Measurements from ENCODE around the gene ARFGEF2. TPM values are rescaled to one million over a fixed set of nuclear protein-coding genes. Genes with fewer than 3 reads are reported as not detected.

ARFGEF2 gene
- polyA plus RNA-seq, 4 donors = 10.8 to 36.1 (median 14.2) TPM

DNA sequence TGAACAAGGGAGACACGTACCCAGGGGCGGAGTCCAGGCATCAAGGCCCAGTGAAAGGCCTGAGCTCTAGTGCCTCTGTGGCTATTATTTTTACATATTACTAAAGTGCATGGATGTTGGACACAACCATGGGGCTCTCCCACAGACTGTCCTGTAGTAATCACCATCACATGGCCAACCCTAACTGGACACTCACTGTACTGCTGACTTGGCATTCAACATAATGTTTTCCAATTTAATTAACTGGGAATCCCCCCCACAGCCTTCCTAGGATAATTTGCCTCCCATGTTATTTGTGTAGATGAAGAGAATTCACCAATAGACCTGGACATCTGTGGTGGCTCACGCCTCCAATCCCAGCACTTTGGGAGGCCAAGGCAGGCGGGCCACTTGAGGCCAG is 34.5 kb downstream of the ARFGEF2 start:
- DNase-seq (no peak), FAIRE-seq (no peak)
- Histone ChIP-seq H3K27me3 (ENCODE audit: control insufficient read depth in 3 of 3, insufficient read depth in 3 of 3, low read length in 3 of 3) (no peaks in the 10 kb centered on the region), H3K4me3 (ENCODE audit: low read depth in 1 of 3, low read length in 3 of 3) (no peak overlapping the region), H3K27ac (ENCODE audit: low read depth in 1 of 3, low read length in 2 of 3) (no peak overlapping the region), H3K36me3 (ENCODE audit: control insufficient read depth in 3 of 3, insufficient read depth in 2 of 3, low read depth in 1 of 3, low read length in 3 of 3) (peaks cover 26 to 63% (median 37%) of the 10 kb centered on the region in 3 donors), H3K9me3 (ENCODE audit: control insufficient read depth in 2 of 2, insufficient read depth in 1 of 2, low read depth in 1 of 2, low read length in 1 of 2) (no peaks in the 10 kb centered on the region), H3K4me1 (ENCODE audit: control insufficient read depth in 3 of 3, insufficient read depth in 2 of 3, low read depth in 1 of 3, low read length in 2 of 3) (no peaks in the 10 kb centered on the region)
- WGBS, 3 donors = 99 to 100% (median 99%) methylated on average over 4 of the region's 4 CpGs

DNA sequence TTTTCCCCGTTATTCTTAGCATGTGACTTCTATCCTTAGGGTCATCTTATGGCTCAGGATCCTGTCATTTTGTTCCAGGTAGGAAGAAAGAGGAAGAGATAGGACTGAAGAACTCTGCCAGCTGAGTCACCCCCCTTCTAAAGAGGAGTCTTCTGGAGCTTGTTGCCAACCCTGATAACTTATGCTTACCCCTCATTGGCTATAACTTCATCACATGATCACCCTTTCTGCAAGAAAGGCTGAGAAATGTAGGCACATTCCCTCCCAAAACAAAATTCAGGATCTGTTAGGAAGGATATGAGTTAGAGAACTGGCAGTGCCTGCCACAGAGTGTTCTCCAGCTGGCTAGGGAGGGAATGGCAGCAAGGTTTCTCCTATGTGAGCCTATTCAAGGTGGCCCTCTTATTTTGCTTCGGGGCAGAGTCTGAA is 35.6 kb downstream of the ARFGEF2 start:
- FAIRE-seq = no peak
- Histone ChIP-seq H3K4me3 (ENCODE audit: low read depth in 1 of 3, low read length in 3 of 3) (no peak overlapping the region), H3K36me3 (ENCODE audit: control insufficient read depth in 3 of 3, insufficient read depth in 2 of 3, low read depth in 1 of 3, low read length in 3 of 3) (peaks cover 23 to 66% (median 36%) of the 10 kb centered on the region in 3 donors), H3K27me3 (ENCODE audit: control insufficient read depth in 3 of 3, insufficient read depth in 3 of 3, low read length in 3 of 3) (no peaks in the 10 kb centered on the region), H3K27ac (ENCODE audit: low read depth in 1 of 3, low read length in 2 of 3) (no peak overlapping the region), H3K4me1 (ENCODE audit: control insufficient read depth in 3 of 3, insufficient read depth in 2 of 3, low read depth in 1 of 3, low read length in 2 of 3) (no peaks in the 10 kb centered on the region), H3K9me3 (ENCODE audit: control insufficient read depth in 2 of 2, insufficient read depth in 1 of 2, low read depth in 1 of 2, low read length in 1 of 2) (no peaks in the 10 kb centered on the region)
- no peak for DNase-seq
- WGBS, 3 donors = 31 to 64% (median 46%) methylated on average over 2 of the region's 2 CpGs

DNA sequence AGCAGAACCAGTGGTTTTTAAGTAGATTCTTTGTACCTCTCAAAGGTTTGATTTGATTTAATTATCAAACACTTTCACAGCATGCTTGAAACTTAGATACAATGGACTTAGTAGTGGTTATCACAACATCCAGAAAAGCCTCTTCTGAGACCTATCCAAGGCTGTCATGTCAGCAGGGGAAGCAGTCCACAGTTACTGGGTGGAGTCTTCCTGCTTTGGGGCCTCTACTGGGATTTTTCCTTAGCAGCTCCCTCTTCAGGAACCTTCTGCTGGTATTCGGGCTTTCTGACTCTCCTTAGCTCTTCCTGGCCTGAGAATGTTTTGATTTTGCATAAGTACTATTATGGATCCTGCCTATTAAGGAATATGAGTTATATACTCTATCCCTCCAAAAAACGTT is 36.0 kb downstream of the ARFGEF2 start:
- Histone ChIP-seq H3K4me1 (ENCODE audit: control insufficient read depth in 3 of 3, insufficient read depth in 2 of 3, low read depth in 1 of 3, low read length in 2 of 3) (no peaks in the 10 kb centered on the region), H3K4me3 (ENCODE audit: low read depth in 1 of 3, low read length in 3 of 3) (no peak overlapping the region), H3K27ac (ENCODE audit: low read depth in 1 of 3, low read length in 2 of 3) (no peak overlapping the region), H3K9me3 (ENCODE audit: control insufficient read depth in 2 of 2, insufficient read depth in 1 of 2, low read depth in 1 of 2, low read length in 1 of 2) (no peaks in the 10 kb centered on the region), H3K27me3 (ENCODE audit: control insufficient read depth in 3 of 3, insufficient read depth in 3 of 3, low read length in 3 of 3) (no peaks in the 10 kb centered on the region), H3K36me3 (ENCODE audit: control insufficient read depth in 3 of 3, insufficient read depth in 2 of 3, low read depth in 1 of 3, low read length in 3 of 3) (peaks cover 21 to 61% (median 33%) of the 10 kb centered on the region in 3 donors)
- 69 to 78% (median 75%) methylated on average over 2 of the region's 2 CpGs for WGBS, 3 donors
- FAIRE-seq (no peak), DNase-seq (no peak)

DNA sequence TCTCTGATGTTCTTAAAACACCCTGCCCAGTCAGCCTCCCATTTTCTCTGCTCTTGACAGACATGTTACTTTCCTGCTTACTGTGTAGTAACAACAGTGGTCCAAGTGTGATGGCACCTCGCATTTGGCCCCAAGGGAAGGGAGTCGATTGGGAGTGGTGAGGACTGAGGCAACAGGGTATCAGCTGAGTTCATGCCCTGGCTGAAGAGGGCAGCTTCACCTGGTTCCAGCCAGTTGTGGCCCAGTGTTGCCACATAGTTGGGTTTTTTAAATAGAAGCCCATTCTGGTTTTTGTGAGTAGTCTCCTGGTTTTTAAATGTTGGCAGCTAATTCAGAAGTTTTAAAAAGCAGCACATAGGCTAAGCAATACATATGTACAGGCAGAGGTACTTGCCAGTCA is 37.2 kb downstream of the ARFGEF2 start:
- no peak for FAIRE-seq
- 92 to 100% (median 95%) methylated on average over 2 of the region's 2 CpGs for WGBS, 3 donors

GRCh38 chr20:48959899-48960550 is 38.5 kb downstream of the ARFGEF2 start:
- DNase-seq (no peak), FAIRE-seq (no peak)
- Histone ChIP-seq H3K27ac (ENCODE audit: low read depth in 1 of 3, low read length in 2 of 3) (no peak overlapping the region), H3K36me3 (ENCODE audit: control insufficient read depth in 3 of 3, insufficient read depth in 2 of 3, low read depth in 1 of 3, low read length in 3 of 3) (peaks cover 15 to 59% (median 19%) of the 10 kb centered on the region in 3 donors), H3K4me3 (ENCODE audit: low read depth in 1 of 3, low read length in 3 of 3) (no peak overlapping the region), H3K27me3 (ENCODE audit: control insufficient read depth in 3 of 3, insufficient read depth in 3 of 3, low read length in 3 of 3) (no peaks in the 10 kb centered on the region), H3K9me3 (ENCODE audit: control insufficient read depth in 2 of 2, insufficient read depth in 1 of 2, low read depth in 1 of 2, low read length in 1 of 2) (no peaks in the 10 kb centered on the region), H3K4me1 (ENCODE audit: control insufficient read depth in 3 of 3, insufficient read depth in 2 of 3, low read depth in 1 of 3, low read length in 2 of 3) (no peaks in the 10 kb centered on the region)
- WGBS, 3 donors = 90 to 91% (median 90%) methylated on average over 9 of the region's 9 CpGs

More for the DNA sequence above, 37.2 kb downstream of the ARFGEF2 start:
- Histone ChIP-seq H3K9me3 (ENCODE audit: control insufficient read depth in 2 of 2, insufficient read depth in 1 of 2, low read depth in 1 of 2, low read length in 1 of 2) (no peaks in the 10 kb centered on the region), H3K4me3 (ENCODE audit: low read depth in 1 of 3, low read length in 3 of 3) (no peak overlapping the region), H3K27ac (ENCODE audit: low read depth in 1 of 3, low read length in 2 of 3) (no peak overlapping the region), H3K27me3 (ENCODE audit: control insufficient read depth in 3 of 3, insufficient read depth in 3 of 3, low read length in 3 of 3) (no peaks in the 10 kb centered on the region), H3K36me3 (ENCODE audit: control insufficient read depth in 3 of 3, insufficient read depth in 2 of 3, low read depth in 1 of 3, low read length in 3 of 3) (peaks cover 14 to 58% (median 28%) of the 10 kb centered on the region in 3 donors), H3K4me1 (ENCODE audit: control insufficient read depth in 3 of 3, insufficient read depth in 2 of 3, low read depth in 1 of 3, low read length in 2 of 3) (no peaks in the 10 kb centered on the region)
- no peak for DNase-seq

- FAIRE-seq (no peak), DNase-seq (no peak)
- Histone ChIP-seq H3K36me3 (ENCODE audit: control insufficient read depth in 3 of 3, insufficient read depth in 2 of 3, low read depth in 1 of 3, low read length in 3 of 3) (peaks cover 8 to 47% (median 11%) of the 10 kb centered on the region in 3 donors), H3K4me3 (ENCODE audit: low read depth in 1 of 3, low read length in 3 of 3) (no peak overlapping the region), H3K27me3 (ENCODE audit: control insufficient read depth in 3 of 3, insufficient read depth in 3 of 3, low read length in 3 of 3) (no peaks in the 10 kb centered on the region), H3K9me3 (ENCODE audit: control insufficient read depth in 2 of 2, insufficient read depth in 1 of 2, low read depth in 1 of 2, low read length in 1 of 2) (no peaks in the 10 kb centered on the region), H3K27ac (ENCODE audit: low read depth in 1 of 3, low read length in 2 of 3) (no peak overlapping the region), H3K4me1 (ENCODE audit: control insufficient read depth in 3 of 3, insufficient read depth in 2 of 3, low read depth in 1 of 3, low read length in 2 of 3) (no peaks in the 10 kb centered on the region)
- WGBS, 3 donors = 85 to 89% (median 89%) methylated on average over 4 of the region's 4 CpGs
These were observed 40.9 kb downstream of the ARFGEF2 start for GRCh38 chr20:48962421-48962820.

DNA sequence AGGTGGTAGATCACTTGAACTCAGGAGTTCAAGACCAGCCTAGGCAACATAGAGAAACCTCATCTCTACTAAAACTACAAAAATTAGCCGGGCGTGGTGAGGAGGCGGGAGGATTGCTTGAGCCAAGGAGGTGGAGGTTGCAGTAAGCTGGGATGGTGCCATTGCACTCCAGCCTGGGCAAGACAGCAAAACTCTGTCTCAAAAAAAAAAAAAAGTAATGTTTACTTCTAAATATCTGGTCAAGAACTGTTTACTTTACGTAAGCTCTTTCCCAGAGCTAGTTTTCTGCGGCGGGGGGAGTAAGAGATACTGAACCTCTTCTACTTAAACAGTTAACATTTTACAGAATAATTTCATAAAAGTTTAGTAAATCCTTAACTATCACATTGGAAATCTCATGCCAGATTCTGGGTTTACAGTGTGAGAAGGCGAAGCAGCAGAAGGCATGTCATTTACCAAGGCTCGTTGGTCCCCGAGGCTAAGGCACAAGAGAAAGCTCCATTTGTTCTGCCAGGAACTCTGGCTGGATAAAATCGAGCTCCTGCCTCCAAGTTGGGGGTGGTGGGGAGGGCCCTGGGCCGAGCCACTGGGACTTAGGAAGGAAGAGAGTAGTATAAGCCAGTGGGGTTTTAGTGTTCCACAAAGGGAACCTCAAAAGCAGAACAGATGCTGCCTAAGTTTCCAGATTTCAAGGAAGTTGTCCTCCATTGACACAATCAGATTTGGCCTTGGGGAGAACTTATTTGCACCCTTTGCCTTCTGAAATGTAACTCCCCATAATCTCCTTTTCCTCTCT is 41.7 kb downstream of the ARFGEF2 start:
- H3K4me3 ChIP-seq (ENCODE audit: low read depth in 1 of 3, low read length in 3 of 3) = no peak overlapping the region
- H3K36me3 ChIP-seq (ENCODE audit: control insufficient read depth in 3 of 3, insufficient read depth in 2 of 3, low read depth in 1 of 3, low read length in 3 of 3) = peaks cover 8 to 45% (median 11%) of the 10 kb centered on the region in 3 donors
- no peak for DNase-seq
- no peaks in the 10 kb centered on the region for H3K4me1 ChIP-seq (ENCODE audit: control insufficient read depth in 3 of 3, insufficient read depth in 2 of 3, low read depth in 1 of 3, low read length in 2 of 3)
- no peaks in the 10 kb centered on the region for H3K9me3 ChIP-seq (ENCODE audit: control insufficient read depth in 2 of 2, insufficient read depth in 1 of 2, low read depth in 1 of 2, low read length in 1 of 2)
- WGBS, 3 donors = 67 to 91% (median 89%) methylated on average over 11 of the region's 11 CpGs
- H3K27ac ChIP-seq (ENCODE audit: low read depth in 1 of 3, low read length in 2 of 3) = peak overlapping the region in 2 of 3 donors; percentile 0 to 18
- FAIRE-seq = no peak
- no peaks in the 10 kb centered on the region for H3K27me3 ChIP-seq (ENCODE audit: control insufficient read depth in 3 of 3, insufficient read depth in 3 of 3, low read length in 3 of 3)

GRCh38 chr20:48965189-48965910 is 43.8 kb downstream of the ARFGEF2 start:
- H3K27ac ChIP-seq (ENCODE audit: low read depth in 1 of 3, low read length in 2 of 3) = no peak overlapping the region
- H3K4me1 ChIP-seq (ENCODE audit: control insufficient read depth in 3 of 3, insufficient read depth in 2 of 3, low read depth in 1 of 3, low read length in 2 of 3) = no peaks in the 10 kb centered on the region
- FAIRE-seq (no peak), DNase-seq (no peak)
- H3K36me3 ChIP-seq (ENCODE audit: control insufficient read depth in 3 of 3, insufficient read depth in 2 of 3, low read depth in 1 of 3, low read length in 3 of 3) = peaks cover 9 to 49% (median 20%) of the 10 kb centered on the region in 3 donors
- no peaks in the 10 kb centered on the region for H3K27me3 ChIP-seq (ENCODE audit: control insufficient read depth in 3 of 3, insufficient read depth in 3 of 3, low read length in 3 of 3)
- no peak overlapping the region for H3K4me3 ChIP-seq (ENCODE audit: low read depth in 1 of 3, low read length in 3 of 3)
- WGBS, 3 donors = 84 to 90% (median 89%) methylated on average over 3 of the region's 3 CpGs
- H3K9me3 ChIP-seq (ENCODE audit: control insufficient read depth in 2 of 2, insufficient read depth in 1 of 2, low read depth in 1 of 2, low read length in 1 of 2) = no peaks in the 10 kb centered on the region

Measured in small intestine (tissue), 7 donors.